HG03280 (cell line): ENCODE data around the gene NPAS3.

Source experiments
- ATAC-seq: cut with Tn5 transposase; IDR thresholded peaks from one replicate; pipeline ENCODE4 v1.9.1; 2021; ENCODE audit warnings: mild to moderate bottlenecking, moderate library complexity; ENCODE audit not compliant: unreplicated experiment

Gene NPAS3

DNA sequence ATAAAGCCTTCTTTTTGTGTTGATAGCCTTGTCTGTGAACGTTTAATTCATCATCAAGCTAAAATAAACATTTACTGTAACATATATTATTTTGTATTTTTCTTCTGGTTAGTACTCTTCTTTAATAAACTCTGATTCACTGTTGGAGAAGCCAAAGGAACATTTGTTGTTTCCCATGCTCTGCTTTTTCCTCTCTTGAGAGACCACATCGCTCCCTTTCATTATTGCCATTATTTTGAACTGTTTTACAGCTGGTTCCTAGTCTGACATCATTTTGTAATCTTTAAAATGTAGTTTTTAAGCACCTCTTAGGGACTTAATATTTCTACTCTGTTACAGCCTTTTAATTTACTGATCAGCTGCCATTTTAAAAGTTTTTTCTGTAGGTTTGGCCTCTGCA is 301.8 kb downstream of the NPAS3 start:
- no peak for ATAC-seq

DNA sequence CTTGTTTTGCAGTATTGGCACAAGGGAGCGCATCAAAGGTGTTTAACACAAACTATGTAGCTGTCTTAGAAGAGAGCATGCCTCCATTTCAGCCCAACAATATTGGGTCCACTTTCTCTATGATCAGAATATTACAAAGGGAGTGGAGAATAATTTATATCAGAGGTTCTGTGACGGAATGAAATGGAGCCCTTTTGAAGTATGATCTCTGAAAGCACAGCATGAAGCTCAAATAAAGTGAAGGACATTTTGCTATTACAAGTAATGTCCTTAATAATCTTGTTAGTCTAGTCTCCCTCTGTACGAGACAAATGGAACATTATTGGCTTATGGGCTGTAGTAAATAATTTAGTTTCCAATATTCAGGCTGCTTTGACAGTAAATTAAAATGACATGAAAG is 302.7 kb downstream of the NPAS3 start:
- ATAC-seq = no peak

DNA sequence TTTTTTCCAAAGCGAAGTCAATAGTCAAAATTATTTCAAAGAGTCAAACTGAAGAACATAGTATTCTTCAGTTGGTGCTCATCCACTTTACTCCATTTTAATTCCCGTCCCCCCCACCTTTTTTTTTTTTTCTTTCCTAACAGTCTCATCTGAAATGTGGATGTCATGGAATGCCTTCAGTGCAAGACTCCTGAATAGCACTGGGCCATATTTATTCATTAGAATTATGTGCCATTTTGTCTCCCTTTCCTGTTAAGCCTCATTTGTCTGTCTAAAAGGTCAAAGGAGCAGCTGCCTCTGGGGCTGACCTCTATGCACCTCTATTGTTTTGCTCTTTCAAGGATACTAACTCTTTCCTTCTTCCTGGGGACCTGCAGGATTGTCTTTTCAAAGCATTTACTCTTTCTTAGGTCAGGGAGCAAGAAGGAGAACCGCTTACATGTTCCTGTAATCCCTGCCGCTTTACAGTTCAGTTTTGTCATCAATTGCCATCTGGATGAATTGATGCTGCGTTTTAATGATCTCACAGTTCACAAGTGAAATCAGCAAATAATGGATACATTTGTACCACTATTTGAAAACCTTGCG is 310.6 kb downstream of the NPAS3 start:
- no peak for ATAC-seq

DNA sequence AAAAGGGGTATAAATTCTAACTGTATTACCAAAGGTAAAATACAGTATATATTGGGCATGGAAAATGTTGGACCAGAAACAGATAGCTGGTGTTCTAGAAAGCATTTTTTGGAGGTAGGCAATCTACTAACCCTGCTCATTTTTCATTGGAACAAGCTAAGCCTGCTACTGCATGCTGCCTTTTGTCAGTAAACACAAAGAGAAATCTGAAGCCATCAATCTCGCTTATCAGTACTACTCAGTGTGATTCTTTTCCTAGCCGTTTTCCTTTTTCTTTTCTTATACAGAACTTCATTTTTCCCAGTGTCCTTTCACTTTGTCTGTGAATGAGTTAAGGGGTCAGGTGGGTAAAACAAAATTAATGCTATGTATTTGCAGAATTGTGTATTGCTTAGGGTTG is 312.3 kb downstream of the NPAS3 start:
- ATAC-seq = no peak

DNA sequence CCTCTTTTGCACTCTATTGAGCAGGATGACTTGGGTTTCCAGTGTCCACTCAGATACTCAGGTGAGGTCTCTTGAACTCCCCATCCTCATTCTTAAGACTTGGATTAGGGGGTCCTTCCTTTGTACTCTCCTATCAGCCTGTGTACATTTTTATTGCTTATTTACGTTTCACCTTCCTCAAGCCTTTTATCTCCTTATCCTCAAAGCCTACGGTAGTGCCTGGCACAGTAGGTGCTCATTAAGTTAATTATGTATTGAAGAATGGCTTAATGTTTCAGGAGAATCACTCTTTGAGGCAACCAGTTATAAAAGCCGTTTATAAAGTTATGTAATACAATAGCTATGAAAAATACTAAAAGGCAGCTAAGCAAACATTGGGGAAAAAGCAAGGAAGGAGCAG is 315.7 kb downstream of the NPAS3 start:
- no peak for ATAC-seq

DNA sequence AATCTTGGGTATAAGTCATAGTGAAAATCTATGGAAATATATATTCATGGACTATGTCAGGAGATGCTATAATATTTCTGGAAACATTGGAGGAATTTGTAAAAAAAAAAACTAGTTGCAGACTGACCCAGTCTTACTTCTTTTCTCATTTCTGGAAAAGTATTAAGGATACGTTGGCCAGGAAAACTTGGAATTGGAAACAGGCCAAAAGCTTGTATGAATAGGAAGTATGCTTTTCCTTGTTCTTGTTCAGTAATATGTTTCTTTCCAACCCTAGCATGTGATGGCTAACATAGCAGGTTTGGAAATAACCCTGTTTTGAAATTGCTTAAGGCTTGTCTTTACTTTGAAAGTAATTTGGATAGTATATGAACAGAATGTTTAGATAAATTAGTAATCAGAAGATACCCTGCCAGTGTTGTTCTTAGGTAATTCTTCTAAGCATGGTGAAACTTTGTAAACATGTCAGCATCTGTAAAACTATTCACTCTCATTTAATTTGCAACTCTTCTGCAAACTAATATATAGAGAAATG is 316.2 kb downstream of the NPAS3 start:
- ATAC-seq = no peak

DNA sequence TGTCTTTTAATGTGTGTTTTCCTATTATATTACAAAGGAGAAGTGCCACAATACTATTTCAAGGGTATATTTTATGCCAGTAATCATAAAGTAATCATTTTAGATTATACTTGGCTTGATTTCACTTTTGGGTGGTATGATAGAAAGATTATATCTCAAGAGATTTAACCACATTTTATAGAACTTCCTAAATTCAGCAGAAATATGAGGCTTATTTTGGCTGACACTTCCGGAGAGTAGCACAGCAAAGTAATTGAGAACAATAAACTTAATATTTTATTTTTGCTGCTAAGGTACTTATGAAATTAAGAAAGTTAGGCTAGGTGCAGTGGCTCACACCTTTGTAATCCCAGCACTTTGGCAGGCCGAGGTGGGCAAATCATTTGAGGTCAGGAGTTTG is 319.1 kb downstream of the NPAS3 start:
- no peak for ATAC-seq

DNA sequence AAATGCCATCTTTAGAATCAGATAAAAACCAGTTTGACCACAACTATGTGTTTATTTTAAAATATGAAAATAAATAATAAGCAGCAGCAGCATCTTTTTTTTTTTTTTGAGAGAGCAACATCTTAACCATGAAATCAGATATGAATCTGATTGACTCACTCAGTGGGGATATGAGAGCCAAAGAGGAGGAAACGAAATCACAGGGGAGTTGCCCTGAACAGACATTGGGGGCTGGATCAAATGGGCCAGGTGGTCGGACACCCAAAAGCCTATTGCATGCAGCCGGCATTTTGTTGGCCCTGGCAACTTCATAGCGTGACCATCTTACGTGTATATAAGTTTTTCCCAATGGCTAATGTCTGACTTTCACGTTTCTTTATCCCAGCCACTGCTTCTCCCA is 321.1 kb downstream of the NPAS3 start:
- ATAC-seq = no peak

DNA sequence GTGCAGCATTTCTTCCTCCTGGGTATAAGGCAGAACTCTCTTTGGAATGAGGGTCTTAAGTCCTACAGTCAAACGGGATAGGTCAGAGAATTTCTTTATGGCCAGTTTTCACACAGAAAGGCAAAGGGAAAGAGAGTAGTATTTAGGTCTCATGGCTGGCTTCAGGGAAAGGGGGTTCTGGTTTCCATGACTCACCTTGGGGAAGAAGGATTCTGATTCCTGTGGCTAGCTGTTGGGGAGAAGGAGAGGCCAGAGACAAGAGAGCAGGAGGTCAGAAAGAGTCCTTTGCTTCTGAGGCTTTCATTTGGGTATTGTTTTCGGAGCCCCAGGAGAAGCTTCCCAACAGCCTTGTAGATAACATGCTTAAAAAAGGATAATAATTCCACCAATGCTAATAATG is 332.5 kb downstream of the NPAS3 start:
- no peak for ATAC-seq

DNA sequence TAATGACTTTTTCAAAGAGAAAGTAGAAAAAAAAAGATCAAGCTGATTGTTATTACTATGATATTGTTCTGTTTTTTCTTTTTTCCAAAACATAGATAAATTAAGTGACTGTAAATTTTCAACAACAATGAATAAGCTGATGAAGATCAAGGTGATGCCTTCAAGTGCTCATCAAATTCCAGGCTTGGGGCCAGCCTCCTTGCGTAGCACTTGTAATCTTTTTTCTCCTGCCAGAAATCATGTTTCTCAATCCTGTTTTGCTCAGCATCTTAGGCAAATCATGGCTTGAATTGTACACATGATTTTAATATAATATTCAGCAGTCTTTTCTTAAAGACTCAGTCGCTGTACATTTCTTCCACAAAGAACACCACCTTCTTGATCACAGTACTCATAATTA is 333.2 kb downstream of the NPAS3 start:
- no peak for ATAC-seq

DNA sequence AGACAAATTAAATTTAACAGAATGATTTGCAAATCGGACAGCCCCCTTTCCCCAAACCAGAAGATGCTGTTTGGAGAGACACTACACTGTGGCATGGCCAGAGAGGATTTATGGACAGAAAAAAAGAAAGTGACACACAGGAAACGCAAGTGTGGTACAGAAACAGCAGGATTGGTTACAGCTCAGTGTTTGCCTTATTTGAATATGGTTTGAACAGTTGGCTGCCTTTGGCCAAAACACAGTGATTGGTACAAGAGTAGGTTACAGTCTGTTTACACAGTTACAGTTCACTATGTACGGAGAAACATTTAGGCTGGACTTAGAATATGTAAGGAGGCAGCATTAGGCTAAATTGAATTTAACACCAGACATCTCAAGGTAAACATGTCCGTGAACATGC is 335.3 kb downstream of the NPAS3 start:
- no peak for ATAC-seq

DNA sequence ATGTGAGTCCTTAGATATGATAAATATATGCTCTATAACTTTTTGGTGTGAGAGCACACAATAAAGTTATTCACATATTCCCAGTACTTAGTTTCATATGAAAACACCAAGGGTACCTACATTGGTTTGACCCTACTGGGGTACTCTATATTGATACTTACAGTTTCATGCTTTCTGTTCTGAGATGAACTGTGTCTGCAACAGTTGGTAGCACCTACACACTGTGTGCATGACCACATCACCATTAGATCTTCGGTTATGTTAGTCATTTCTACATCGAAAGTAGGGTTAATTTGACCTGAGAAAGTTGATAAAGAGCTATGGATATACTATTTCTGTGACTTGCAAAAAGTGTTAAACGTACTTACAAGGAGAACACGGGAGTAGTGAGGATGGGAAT is 337.2 kb downstream of the NPAS3 start:
- ATAC-seq = no peak

DNA sequence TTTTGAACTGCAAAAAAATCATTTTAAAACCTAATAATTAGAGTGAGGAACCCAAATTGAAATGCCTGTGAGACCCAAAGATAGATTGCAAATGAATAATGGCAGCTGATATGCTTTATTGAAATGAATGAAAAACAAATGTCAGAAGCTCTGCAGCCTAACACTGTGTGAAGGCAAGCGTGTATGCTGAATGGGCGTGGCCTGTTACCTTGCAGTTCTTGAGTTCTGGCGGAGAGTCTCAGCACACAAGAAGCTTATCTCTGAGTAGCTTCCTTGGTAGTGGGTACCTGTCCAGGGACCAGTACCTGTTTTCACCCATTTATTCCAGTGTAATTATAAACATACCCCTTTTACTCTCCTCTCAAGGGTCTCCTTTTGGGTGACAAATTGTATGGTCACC is 341.2 kb downstream of the NPAS3 start:
- no peak for ATAC-seq

DNA sequence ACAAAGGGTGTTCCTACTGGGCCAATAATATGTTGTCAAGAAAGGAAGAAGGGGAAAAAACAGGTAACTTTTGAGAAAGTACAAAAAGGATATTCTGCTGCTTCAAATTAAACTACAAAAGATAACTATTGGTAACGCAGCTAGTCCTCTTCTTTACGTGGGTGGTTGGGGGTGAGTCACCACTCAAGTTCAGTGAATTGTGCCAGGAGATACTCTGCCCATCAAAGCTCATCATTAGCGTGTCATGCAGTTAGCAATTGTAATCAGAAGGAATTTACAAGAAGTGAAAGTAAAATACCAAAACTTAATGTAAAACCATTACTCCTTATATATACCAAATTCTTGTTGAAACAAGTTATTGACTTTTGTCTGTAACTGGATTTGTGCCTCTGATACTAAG is 342.0 kb downstream of the NPAS3 start:
- ATAC-seq = no peak

DNA sequence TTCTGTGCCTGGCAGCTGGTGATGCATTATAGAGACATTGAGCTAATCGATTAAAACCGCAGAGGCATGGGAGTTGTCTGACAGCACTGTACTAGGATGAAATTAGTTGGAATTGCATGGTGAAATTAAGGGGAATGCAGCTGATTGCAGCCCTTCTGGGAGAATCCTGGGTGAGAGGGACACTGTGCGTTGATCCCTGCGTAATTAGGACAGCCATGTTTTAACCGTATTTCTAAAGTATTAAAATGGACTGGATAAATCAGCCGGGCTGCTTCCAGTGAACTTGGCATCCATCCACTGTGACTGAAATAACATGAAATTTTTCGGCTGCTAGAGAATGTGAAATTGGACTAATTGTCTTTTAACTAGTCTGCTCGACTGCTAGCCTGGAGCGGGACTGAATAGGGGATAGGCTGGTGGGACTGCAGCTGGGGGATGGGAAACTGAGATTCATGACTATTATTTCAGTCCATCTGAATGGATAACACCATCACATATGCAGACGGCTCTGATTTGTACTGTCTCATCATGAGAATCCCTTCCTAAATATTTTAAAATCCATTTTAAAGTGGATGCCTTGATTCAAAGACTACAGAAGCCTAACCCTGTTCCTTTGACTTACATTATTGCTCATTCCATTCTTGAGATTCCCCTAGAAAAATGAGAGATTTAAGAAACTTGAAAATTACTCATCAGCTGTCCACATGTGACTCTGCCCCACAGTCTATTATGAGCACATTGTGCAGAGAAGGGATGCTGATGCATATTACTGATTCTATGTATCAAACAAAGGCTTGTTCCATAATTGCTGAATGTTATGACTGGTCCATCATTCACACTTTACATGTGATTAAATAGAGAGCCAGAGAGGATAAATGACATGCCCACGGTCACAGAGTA is 343.9 kb downstream of the NPAS3 start:
- no peak for ATAC-seq

DNA sequence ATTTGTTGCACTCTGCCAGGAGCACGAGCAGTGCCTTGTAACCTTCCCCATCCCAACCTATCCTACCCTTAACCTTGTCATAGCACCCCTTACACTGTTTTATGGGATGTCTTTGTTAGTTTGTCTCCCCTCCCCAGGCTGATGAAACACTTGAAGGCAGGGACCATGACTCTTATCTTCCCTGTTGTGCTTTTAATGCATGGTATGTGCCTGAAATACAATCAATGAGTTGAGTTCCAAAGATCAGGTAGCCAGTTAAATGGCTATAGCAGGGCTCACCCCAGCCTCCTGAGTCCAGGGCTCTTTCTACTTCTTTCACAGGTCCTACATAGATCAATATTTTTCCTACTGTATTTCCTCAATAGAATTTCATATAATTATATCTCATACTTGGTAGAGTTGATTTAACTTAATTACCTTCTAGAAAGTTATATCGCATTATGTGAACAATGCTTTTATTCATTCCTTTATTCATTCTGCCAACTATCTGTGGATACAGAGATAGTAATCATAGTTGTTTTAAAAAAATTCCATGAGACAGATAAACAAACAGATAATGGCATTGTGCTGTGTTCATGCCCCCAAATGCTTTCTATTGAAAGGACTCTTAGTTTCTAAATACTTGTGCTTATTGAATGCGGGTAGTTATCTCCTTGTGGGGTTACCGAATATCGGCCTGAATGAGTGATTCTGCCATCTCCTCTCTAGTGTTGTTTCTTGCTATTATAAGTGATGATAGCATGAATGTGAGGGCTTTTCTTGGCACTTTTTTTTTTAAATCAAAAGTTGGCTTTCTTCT is 347.4 kb downstream of the NPAS3 start:
- ATAC-seq = no peak

DNA sequence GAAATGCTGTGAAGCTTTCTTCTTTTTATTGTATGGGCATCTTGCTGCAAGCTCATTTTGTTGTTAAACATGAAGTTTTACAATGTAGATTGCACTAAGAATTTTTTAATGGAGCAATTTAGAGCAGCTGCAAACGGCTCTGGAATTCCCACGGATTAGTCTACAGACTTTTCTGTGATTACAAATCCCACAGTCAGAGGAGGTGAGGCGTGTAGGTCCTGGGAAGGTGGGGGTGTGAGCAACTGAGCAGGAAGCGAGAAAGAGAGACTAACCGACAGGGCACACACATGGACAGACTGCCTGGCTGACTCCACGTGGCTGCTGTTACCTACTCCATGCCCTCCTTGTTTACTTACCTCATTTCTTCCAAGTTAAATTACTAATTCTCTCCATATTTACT is 348.5 kb downstream of the NPAS3 start:
- ATAC-seq = no peak

DNA sequence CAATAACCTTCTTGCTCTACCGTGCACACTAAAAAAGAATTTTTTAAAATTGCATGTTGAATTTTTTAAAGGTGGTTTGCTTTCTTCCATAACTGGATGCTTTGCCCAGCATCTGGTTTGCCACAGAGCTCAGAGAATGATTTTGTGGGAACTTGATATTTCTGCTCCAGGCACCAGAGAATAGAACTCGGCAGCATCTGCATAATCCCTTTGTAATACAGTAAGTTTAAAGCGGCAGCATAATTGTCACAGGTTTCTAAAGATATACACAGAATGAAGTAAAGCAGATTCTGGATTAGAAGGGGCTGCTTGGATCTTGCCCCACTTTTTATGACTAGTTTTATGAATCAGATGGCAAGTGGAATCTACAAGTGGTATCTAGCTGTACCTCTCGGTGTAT is 352.0 kb downstream of the NPAS3 start:
- no peak for ATAC-seq

DNA sequence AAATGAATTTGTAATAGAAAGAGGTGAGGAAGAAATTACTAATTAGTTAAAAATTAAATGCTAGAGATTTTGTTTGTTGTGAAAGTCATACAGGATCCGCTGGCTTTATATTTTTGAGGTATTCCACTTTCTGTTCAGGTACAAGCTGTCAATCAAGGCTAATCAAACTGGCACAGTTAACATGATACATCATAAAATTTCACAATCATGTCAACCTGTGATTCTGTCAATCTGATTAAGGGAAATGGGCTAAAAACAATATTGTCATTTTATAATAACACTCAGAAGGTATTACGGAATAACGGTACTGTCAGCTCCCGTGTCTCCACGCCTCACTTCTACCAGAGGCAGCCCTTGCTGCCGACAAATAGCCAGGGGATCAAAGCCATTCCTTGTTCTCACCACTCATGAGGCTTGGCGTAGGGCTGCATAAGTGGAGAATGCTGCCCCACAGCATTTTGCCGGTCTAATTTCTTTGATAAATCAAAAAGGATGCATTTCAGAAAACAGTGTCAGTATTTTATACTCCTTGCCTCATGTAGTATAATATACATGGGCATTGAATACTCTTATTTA is 352.9 kb downstream of the NPAS3 start:
- no peak for ATAC-seq

DNA sequence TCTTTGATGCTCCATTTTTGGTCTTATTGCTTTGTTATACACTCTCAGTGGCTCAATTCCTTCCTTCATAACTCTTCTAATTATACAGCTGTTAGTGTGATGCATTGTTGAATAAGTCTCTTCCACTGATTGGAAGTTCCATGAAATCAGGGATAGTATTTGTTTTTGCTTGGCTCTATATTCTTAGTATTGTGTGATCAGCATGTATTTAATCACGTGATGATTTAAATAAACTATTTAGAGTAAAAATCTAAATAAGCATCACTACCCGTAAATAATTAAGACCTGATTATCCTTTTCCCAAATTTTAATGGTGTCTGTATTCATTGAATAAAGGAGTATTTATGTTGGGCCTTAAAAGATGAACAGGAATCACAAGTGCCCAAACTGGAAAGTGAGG is 355.7 kb downstream of the NPAS3 start:
- no peak for ATAC-seq

DNA sequence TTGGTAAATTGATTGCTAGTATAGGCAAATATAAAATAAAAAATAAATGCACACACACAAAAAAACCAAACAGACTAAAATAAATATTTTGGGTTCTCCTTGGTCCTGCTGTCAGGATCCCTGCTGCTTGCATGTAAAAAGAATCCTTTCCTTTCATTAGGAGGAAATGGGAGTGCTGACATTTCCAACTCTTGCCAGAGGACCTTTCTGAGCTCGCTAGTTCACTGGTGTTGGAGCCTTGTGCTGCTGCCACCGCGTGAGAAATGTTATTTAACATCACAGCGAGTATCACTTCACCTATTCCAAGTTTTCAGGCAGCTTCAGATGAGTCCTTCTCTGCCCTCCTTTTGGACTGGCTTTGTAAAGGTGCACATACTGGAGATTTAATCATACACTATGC is 358.9 kb downstream of the NPAS3 start:
- ATAC-seq = no peak
